ENCODE data around the gene MACROD2. TPM values are rescaled to one million over a fixed set of nuclear protein-coding genes. Genes with fewer than 3 reads are reported as not detected.

The MACROD2 gene
- total RNA-seq, 1 experiment from 2014 or later = 3.1 TPM

GRCh38 chr20:15236812-15237211 lies 1241.5 kb downstream of the MACROD2 start:
- Mint-ChIP-seq H3K4me3 (ENCODE audit: unreplicated experiment) (no peak overlapping the region), H3K27me3 (ENCODE audit: insufficient read depth, unreplicated experiment) (no peaks in the 10 kb centered on the region), H3K27ac (ENCODE audit: low read depth, unreplicated experiment) (no peak overlapping the region), H3K9me3 (ENCODE audit: unreplicated experiment) (no peaks in the 10 kb centered on the region), H3K4me1 (ENCODE audit: insufficient read depth, unreplicated experiment) (no peaks in the 10 kb centered on the region), H3K36me3 (ENCODE audit: insufficient read depth, unreplicated experiment) (no peaks in the 10 kb centered on the region)
- ChIA-PET CTCF (interaction anchor here (0.6 to 3.3 kb wide), 12 partner anchors 25 to 1435 kb away, joined by 3 to 14 read pairs (median 3); partner anchors contain the start of gene FLRT3), POLR2A (no interaction called here)
- no TSS peak for BruUV-seq (replicated peaks)
- intact Hi-C loops (cut with micrococcal nuclease) = loop anchor here (1.0 to 5.0 kb wide), 3 partner anchors 275 to 900 kb away; partner anchors contain the start of gene FLRT3
- DNase-seq (ENCODE audit: unreplicated experiment) = peak; percentile 65
- TF ChIP-seq CTCF (IDR thresholded peaks at IDR 0.05; ENCODE audit: unreplicated experiment) = peak; percentile 63

GRCh38 chr20:15239542-15240206 lies 1244.4 kb downstream of the MACROD2 start:
- Mint-ChIP-seq H3K27ac (ENCODE audit: low read depth, unreplicated experiment) (no peak overlapping the region), H3K9me3 (ENCODE audit: unreplicated experiment) (no peaks in the 10 kb centered on the region), H3K4me1 (ENCODE audit: insufficient read depth, unreplicated experiment) (no peaks in the 10 kb centered on the region), H3K27me3 (ENCODE audit: insufficient read depth, unreplicated experiment) (no peaks in the 10 kb centered on the region), H3K4me3 (ENCODE audit: unreplicated experiment) (no peak overlapping the region), H3K36me3 (ENCODE audit: insufficient read depth, unreplicated experiment) (no peaks in the 10 kb centered on the region)
- intact Hi-C loops (cut with micrococcal nuclease) = loop anchor here (5.0 kb wide), 2 partner anchors 277 to 492 kb away; no protein-coding TSS in a partner anchor
- CTCF ChIA-PET = interaction anchor here (0.6 to 1.3 kb wide), 3 partner anchors 10 to 391 kb away, joined by 3 to 4 read pairs (median 3); no protein-coding TSS in a partner anchor
- TF ChIP-seq CTCF (IDR thresholded peaks at IDR 0.05; ENCODE audit: unreplicated experiment) = no peak
- POLR2A ChIA-PET = interaction anchor here (0.6 to 1.0 kb wide), 2 partner anchors 154 to 194 kb away, joined by 3 to 4 read pairs; no protein-coding TSS in a partner anchor
- BruUV-seq (replicated peaks) = no TSS peak
- no peak for DNase-seq (ENCODE audit: unreplicated experiment)

- Mint-ChIP-seq H3K4me3 (ENCODE audit: unreplicated experiment) (no peak overlapping the region), H3K4me1 (ENCODE audit: insufficient read depth, unreplicated experiment) (no peaks in the 10 kb centered on the region), H3K27me3 (ENCODE audit: insufficient read depth, unreplicated experiment) (no peaks in the 10 kb centered on the region), H3K27ac (ENCODE audit: low read depth, unreplicated experiment) (no peak overlapping the region), H3K36me3 (ENCODE audit: insufficient read depth, unreplicated experiment) (no peaks in the 10 kb centered on the region), H3K9me3 (ENCODE audit: unreplicated experiment) (no peaks in the 10 kb centered on the region)
- TF ChIP-seq CTCF (IDR thresholded peaks at IDR 0.05; ENCODE audit: unreplicated experiment) = no peak
- POLR2A ChIA-PET = interaction anchor here (0.9 to 1.2 kb wide), 2 partner anchors 154 to 179 kb away, joined by 3 read pairs; no protein-coding TSS in a partner anchor
- CTCF ChIA-PET = interaction anchor here (0.6 to 0.9 kb wide), 2 partner anchors 178 to 324 kb away, joined by 3 to 4 read pairs; no protein-coding TSS in a partner anchor
- BruUV-seq (replicated peaks) = no TSS peak
- intact Hi-C loops (cut with micrococcal nuclease) = no loop called here
- DNase-seq (ENCODE audit: unreplicated experiment) = no peak
Observed at GRCh38 chr20:15240801-15241200, 1245.5 kb downstream of the MACROD2 start.

GRCh38 chr20:15241681-15242080 lies 1246.4 kb downstream of the MACROD2 start:
- intact Hi-C loops (cut with micrococcal nuclease) = no loop called here
- ChIA-PET CTCF (interaction anchor here (0.6 kb wide), 1 partner anchor 98 kb away, joined by 3 read pairs; no protein-coding TSS in a partner anchor), POLR2A (interaction anchor here (1.2 kb wide), 1 partner anchor 180 kb away, joined by 3 read pairs; no protein-coding TSS in a partner anchor)
- H3K27ac Mint-ChIP-seq (ENCODE audit: low read depth, unreplicated experiment) = no peak overlapping the region
- DNase-seq (ENCODE audit: unreplicated experiment) = no peak
- H3K4me1 Mint-ChIP-seq (ENCODE audit: insufficient read depth, unreplicated experiment) = no peaks in the 10 kb centered on the region
- H3K27me3 Mint-ChIP-seq (ENCODE audit: insufficient read depth, unreplicated experiment) = no peaks in the 10 kb centered on the region
- no peak overlapping the region for H3K4me3 Mint-ChIP-seq (ENCODE audit: unreplicated experiment)
- no peaks in the 10 kb centered on the region for H3K9me3 Mint-ChIP-seq (ENCODE audit: unreplicated experiment)
- no TSS peak for BruUV-seq (replicated peaks)
- H3K36me3 Mint-ChIP-seq (ENCODE audit: insufficient read depth, unreplicated experiment) = no peaks in the 10 kb centered on the region
- no peak for TF ChIP-seq CTCF (IDR thresholded peaks at IDR 0.05; ENCODE audit: unreplicated experiment)

Data from MCF 10A (cell line).